MM.1S (cell line): ENCODE data around the gene SRRT.

ENCODE experiments used
- DNase-seq: peaks from one replicate; pipeline ENCODE4 v3.0.0-alpha.2; 2015
- H2AFZ ChIP-seq: fragments of 300-600 bp; sonication (generic); 2 replicates; pipeline ENCODE4 v1.6.0; 2016; ENCODE audit warnings: antibody characterized with exemption, low read length
- H3F3A ChIP-seq: fragments of 300-600 bp; sonication (generic); 2 replicates; pipeline ENCODE4 v1.6.1; 2016; ENCODE audit warnings: mild to moderate bottlenecking, antibody characterized with exemption, low read length, moderate library complexity, mixed read lengths; ENCODE audit not compliant: insufficient read depth
- H3K27ac ChIP-seq: fragments of 300-600 bp; sonication (generic); 2 replicates; pipeline ENCODE4 v1.5.1; 2016; ENCODE audit warnings: mild to moderate bottlenecking, low read length
- H3K27me3 ChIP-seq: fragments of 300-600 bp; sonication (generic); replicated peaks from 2 replicates; pipeline ENCODE4 v1.6.0; 2016; ENCODE audit warnings: low read length; ENCODE audit not compliant: insufficient read depth
- H3K36me3 ChIP-seq: fragments of 300-600 bp; sonication (generic); replicated peaks from 2 replicates; pipeline ENCODE4 v1.6.1; 2016; ENCODE audit warnings: mild to moderate bottlenecking, low read length, mixed read lengths; ENCODE audit not compliant: insufficient read depth
- H3K4me1 ChIP-seq: fragments of 300-600 bp; sonication (generic); 2 replicates; pipeline ENCODE4 v1.6.1; 2016; ENCODE audit warnings: low read length, mixed read lengths
- H3K4me2 ChIP-seq: fragments of 300-600 bp; sonication (generic); 2 replicates; pipeline ENCODE4 v1.6.0; 2016; ENCODE audit warnings: low read depth, low read length
- H3K4me3 ChIP-seq: fragments of 300-600 bp; sonication (generic); 2 replicates; pipeline ENCODE4 v1.5.1; 2016; ENCODE audit warnings: low read length, mixed read lengths
- H3K79me2 ChIP-seq: fragments of 300-600 bp; sonication (generic); 2 replicates; pipeline ENCODE4 v1.6.1; 2016; ENCODE audit warnings: mixed run types, low read length, mixed read lengths
- H3K9ac ChIP-seq: fragments of 300-600 bp; sonication (generic); 2 replicates; pipeline ENCODE4 v1.6.1; 2016; ENCODE audit warnings: low read length, mixed read lengths
- H3K9me2 ChIP-seq: fragments of 300-600 bp; sonication (generic); replicated peaks from 2 replicates; pipeline ENCODE4 v1.6.1; 2016; ENCODE audit warnings: mild to moderate bottlenecking, low read length, mixed read lengths; ENCODE audit not compliant: insufficient read depth
- H3K9me3 ChIP-seq: fragments of 300-600 bp; sonication (generic); replicated peaks from 2 replicates; pipeline ENCODE4 v1.6.1; 2016; ENCODE audit warnings: mild to moderate bottlenecking, low read length, mixed read lengths; ENCODE audit not compliant: insufficient read depth
- H4K20me1 ChIP-seq: fragments of 300-600 bp; sonication (generic); 2 replicates; pipeline ENCODE4 v1.6.1; 2016; ENCODE audit warnings: mild to moderate bottlenecking, low read length, moderate library complexity, mixed read lengths; ENCODE audit not compliant: insufficient read depth
- EZH2 ChIP-seq: fragments of 300-600 bp; sonication (generic); optimal IDR thresholded peaks from 2 replicates; pipeline ENCODE3; 2017; ENCODE audit warnings: low read depth, mild to moderate bottlenecking, antibody characterized with exemption, low read length, mixed read lengths
- EZH2phosphoT487 ChIP-seq: fragments of 300-600 bp; sonication (generic); IDR thresholded peaks from 2 replicates; pipeline ENCODE4 v1.6.1; 2018; ENCODE audit warnings: antibody characterized with exemption, low read length
- TF ChIP-seq, protein P1 (sequence below): fragments of 300-600 bp; sonication (generic); IDR thresholded peaks from 2 replicates; pipeline ENCODE4 v1.5.1; 2016; ENCODE audit warnings: antibody characterized with exemption, low read length, mixed read lengths

The SRRT gene

DNA sequence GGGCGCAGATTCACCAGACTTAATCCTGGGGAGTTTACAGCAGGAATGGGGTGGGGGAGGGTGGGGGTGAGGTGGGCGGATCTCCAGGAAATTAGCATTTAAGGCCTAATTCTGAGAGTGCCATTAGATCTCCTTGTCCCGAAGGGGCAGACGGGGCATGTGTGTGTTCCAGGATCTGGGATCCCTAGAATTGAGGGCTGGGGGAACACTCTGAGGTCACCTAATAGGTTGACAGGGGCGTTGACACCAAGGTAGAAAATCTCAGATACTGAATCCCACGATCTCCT lies 38.1 kb upstream of the SRRT start:
- Histone ChIP-seq H3K27ac (no peak overlapping the region), H3K4me3 (peak overlapping the region; percentile 51)

DNA sequence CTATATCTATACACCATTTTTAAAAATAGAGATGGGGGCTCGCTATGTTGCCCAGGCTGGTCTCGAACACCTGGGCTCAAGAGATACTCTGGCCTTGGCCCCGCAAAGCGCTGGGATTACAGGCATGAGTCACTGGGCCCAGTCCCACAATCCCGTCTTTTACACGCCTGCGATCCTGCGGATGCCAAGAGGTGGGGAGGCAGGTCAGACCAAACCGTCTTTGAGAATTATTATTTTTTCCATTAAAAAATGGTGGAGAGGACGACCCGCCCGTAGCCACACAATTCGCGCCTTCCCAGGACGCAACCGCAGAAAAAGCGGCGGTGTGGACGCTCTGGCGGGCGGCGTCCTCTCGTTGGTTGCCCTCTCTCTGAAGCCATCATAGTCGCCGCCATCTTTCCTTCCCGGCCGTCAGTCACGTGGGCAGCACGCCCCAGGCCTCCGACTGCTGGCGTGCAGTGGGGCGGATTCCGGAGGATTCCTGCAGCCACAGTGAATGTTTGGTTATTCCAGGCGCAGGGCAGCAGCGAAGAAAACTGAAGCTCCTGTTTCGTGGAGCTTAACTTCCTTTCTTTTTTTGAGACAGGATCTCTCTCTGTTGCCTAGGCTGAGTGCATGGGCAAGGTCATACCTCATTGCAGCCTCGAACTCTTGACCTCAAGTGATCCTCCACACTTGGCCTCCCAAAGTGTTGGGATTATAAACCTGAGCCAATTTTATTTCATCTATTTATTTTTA lies 37.6 kb upstream of the SRRT start:
- DNase-seq: peak; percentile 68
- peak overlapping the region; percentile 51 for H3K4me2 ChIP-seq
- H3K27ac ChIP-seq: no peak overlapping the region

More for the DNA sequence above, 38.1 kb upstream of the SRRT start:
- peak overlapping the region; percentile 51 for H3K4me2 ChIP-seq
- no peaks in the 10 kb centered on the region for H4K20me1 ChIP-seq
- H3K4me1 ChIP-seq: no peaks in the 10 kb centered on the region
- H2AFZ ChIP-seq: peak overlapping the region; percentile 95
- no peaks in the 10 kb centered on the region for H3K9me2 ChIP-seq
- peaks cover 32% of the 10 kb centered on the region for H3K27me3 ChIP-seq
- no peaks in the 10 kb centered on the region for H3K36me3 ChIP-seq
- H3K9me3 ChIP-seq: no peaks in the 10 kb centered on the region
- no peaks in the 10 kb centered on the region for H3K79me2 ChIP-seq
- no peak for DNase-seq
- H3F3A ChIP-seq: no peaks in the 10 kb centered on the region
- peak overlapping the region; percentile 49; the same call in 1 of the 2 replicates for H3K9ac ChIP-seq
- TF ChIP-seq EZH2 (no peak), EZH2phosphoT487 (no peak)
- TF ChIP-seq, protein P1, sequence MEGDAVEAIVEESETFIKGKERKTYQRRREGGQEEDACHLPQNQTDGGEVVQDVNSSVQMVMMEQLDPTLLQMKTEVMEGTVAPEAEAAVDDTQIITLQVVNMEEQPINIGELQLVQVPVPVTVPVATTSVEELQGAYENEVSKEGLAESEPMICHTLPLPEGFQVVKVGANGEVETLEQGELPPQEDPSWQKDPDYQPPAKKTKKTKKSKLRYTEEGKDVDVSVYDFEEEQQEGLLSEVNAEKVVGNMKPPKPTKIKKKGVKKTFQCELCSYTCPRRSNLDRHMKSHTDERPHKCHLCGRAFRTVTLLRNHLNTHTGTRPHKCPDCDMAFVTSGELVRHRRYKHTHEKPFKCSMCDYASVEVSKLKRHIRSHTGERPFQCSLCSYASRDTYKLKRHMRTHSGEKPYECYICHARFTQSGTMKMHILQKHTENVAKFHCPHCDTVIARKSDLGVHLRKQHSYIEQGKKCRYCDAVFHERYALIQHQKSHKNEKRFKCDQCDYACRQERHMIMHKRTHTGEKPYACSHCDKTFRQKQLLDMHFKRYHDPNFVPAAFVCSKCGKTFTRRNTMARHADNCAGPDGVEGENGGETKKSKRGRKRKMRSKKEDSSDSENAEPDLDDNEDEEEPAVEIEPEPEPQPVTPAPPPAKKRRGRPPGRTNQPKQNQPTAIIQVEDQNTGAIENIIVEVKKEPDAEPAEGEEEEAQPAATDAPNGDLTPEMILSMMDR: no peak

DNA sequence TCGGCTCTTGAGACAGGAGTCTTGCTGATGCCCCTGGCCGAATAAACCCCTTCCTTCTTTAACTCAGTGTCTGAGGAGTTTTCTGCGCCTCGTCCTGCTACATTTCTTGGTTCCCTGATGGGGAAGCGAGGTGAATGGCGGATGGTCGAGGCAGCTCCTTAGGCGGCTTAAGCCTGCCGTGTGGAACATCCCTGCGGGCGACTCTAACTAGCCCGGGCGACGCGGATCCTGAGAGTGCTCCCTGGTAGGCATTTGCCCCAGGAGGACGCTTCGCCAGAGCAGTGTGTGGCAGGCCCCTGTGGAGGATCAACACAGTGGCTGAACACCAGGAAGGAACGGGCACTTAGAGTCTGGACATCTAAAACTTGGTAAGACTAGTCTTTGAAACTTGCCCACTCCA lies 35.5 kb upstream of the SRRT start:
- H3K79me2 ChIP-seq: no peaks in the 10 kb centered on the region
- no peaks in the 10 kb centered on the region for H3K9me2 ChIP-seq
- no peak overlapping the region for H2AFZ ChIP-seq
- no peaks in the 10 kb centered on the region for H3F3A ChIP-seq
- no peaks in the 10 kb centered on the region for H4K20me1 ChIP-seq
- no peaks in the 10 kb centered on the region for H3K9me3 ChIP-seq
- H3K27me3 ChIP-seq: peaks cover 10% of the 10 kb centered on the region
- no peak overlapping the region for H3K9ac ChIP-seq
- no peak for DNase-seq
- H3K27ac ChIP-seq: no peak overlapping the region
- H3K4me1 ChIP-seq: no peaks in the 10 kb centered on the region
- no peaks in the 10 kb centered on the region for H3K36me3 ChIP-seq
- no peak overlapping the region for H3K4me2 ChIP-seq
- H3K4me3 ChIP-seq: no peak overlapping the region
- no peak for TF ChIP-seq EZH2
- TF ChIP-seq, protein P1: no peak
- no peak for TF ChIP-seq EZH2phosphoT487

More for the DNA sequence above, 37.6 kb upstream of the SRRT start:
- H3K9ac ChIP-seq: peak overlapping the region; percentile 49; the same call in 1 of the 2 replicates
- peak overlapping the region; percentile 95 for H2AFZ ChIP-seq
- no peaks in the 10 kb centered on the region for H4K20me1 ChIP-seq
- H3K4me1 ChIP-seq: no peaks in the 10 kb centered on the region
- no peak for TF ChIP-seq EZH2phosphoT487
- TF ChIP-seq EZH2: no peak
- TF ChIP-seq, protein P1: no peak
- H3K79me2 ChIP-seq: no peaks in the 10 kb centered on the region
- no peaks in the 10 kb centered on the region for H3F3A ChIP-seq
- H3K9me2 ChIP-seq: no peaks in the 10 kb centered on the region
- H3K9me3 ChIP-seq: no peaks in the 10 kb centered on the region
- H3K4me3 ChIP-seq: peak overlapping the region; percentile 51
- no peaks in the 10 kb centered on the region for H3K36me3 ChIP-seq
- peaks cover 26% of the 10 kb centered on the region for H3K27me3 ChIP-seq
